PC-9 (cell line): ENCODE measurements around the gene MOSPD2. TPM values are rescaled to one million over a fixed set of nuclear protein-coding genes. Genes with fewer than 3 reads are reported as not detected.

Experiments
- BruUV-seq: library from RNA; stranded (reverse); fragments of 400-500 nt; replicated peaks from 2 replicates; lab custom pipeline; 2021; lab: Mats Ljungman, UMichigan
- CTCF ChIA-PET: fragments of 300-600 bp; sonication (Branson Sonifier 250); formaldehyde crosslinking; loops from one replicate; lab custom pipeline; 2022; ENCODE audit warnings: antibody characterized with exemption; lab: Charles Lee
- POLR2A ChIA-PET: fragments of 300-600 bp; sonication (Branson Sonifier 250); formaldehyde crosslinking; loops from one replicate; lab custom pipeline; 2022; ENCODE audit warnings: antibody characterized with exemption; ENCODE audit not compliant: unreplicated experiment; lab: Charles Lee
- DNase-seq, 2 experiments: peaks; one replicate each; pipeline versions ENCODE4 v3.0.0 to v3.0.0-alpha.2; 2015 to 2022; ENCODE audit warnings: mixed read lengths in 1 of 2
- H2AFZ ChIP-seq: fragments of 200-600 bp; sonication (generic); 2 replicates; pipeline ENCODE4 v1.8.1; 2017; ENCODE audit warnings: antibody characterized with exemption
- H3F3A ChIP-seq: fragments of 200-600 bp; sonication (generic); 2 replicates; pipeline ENCODE4 v1.8.1; 2017; ENCODE audit warnings: antibody characterized with exemption, mild to moderate bottlenecking, low read depth; ENCODE audit not compliant: insufficient read depth
- H3K27ac ChIP-seq: fragments of 200-600 bp; sonication (generic); 2 replicates; pipeline ENCODE4 v1.6.1; 2016; ENCODE audit warnings: mixed run types
- H3K27me3 ChIP-seq: fragments of 200-600 bp; sonication (generic); 2 replicates; pipeline ENCODE4 v1.6.1; 2016; ENCODE audit warnings: low read depth, mixed run types; ENCODE audit not compliant: insufficient read depth
- H3K36me3 ChIP-seq: fragments of 200-600 bp; sonication (generic); 2 replicates; pipeline ENCODE4 v1.6.1; 2016; ENCODE audit warnings: low read depth, mixed run types
- H3K4me1 ChIP-seq: fragments of 200-600 bp; sonication (generic); replicated peaks from 2 replicates; pipeline ENCODE4 v1.6.1; 2016; ENCODE audit warnings: mixed run types; ENCODE audit not compliant: insufficient read depth
- H3K4me2 ChIP-seq: fragments of 200-600 bp; sonication (generic); 2 replicates; pipeline ENCODE4 v1.6.1; 2017; ENCODE audit warnings: mixed run types
- H3K4me3 ChIP-seq: fragments of 200-600 bp; sonication (generic); 2 replicates; pipeline ENCODE4 v1.6.1; 2016; ENCODE audit warnings: mixed run types
- H3K79me2 ChIP-seq: fragments of 200-600 bp; sonication (generic); 2 replicates; pipeline ENCODE4 v1.6.1; 2017; ENCODE audit warnings: low read depth, mixed run types
- H3K9me2 ChIP-seq: fragments of 200-600 bp; sonication (generic); 2 replicates; pipeline ENCODE4 v1.8.1; 2017; ENCODE audit warnings: mild to moderate bottlenecking; ENCODE audit not compliant: insufficient read depth
- H3K9me3 ChIP-seq: fragments of 200-600 bp; sonication (generic); 2 replicates; pipeline ENCODE4 v1.8.1; 2016; ENCODE audit warnings: low read depth; ENCODE audit not compliant: insufficient read depth
- H4K20me1 ChIP-seq: fragments of 200-600 bp; sonication (generic); 2 replicates; pipeline ENCODE4 v1.8.1; 2017; ENCODE audit not compliant: insufficient read depth
- EZH2 ChIP-seq: fragments of 200-600 bp; sonication (generic); IDR thresholded peaks from 2 replicates; pipeline ENCODE4 v1.8.0; 2017; ENCODE audit warnings: antibody characterized with exemption, low read depth
- intact Hi-C: fragments of 100-400 bp; cut with micrococcal nuclease; formaldehyde crosslinking; loops from one replicate; pipeline ENCODE4 v1.10.0; 2022; ENCODE audit not compliant: unreplicated experiment
- total RNA-seq: library from RNA; stranded (reverse); gene quantifications from 2 replicates; pipeline ENCODE4 v1.2.3, GENCODE V29; 2021
- TF ChIP-seq, protein P1 (sequence below): fragments of 200-600 bp; sonication (generic); conservative IDR thresholded peaks from 2 replicates; pipeline ENCODE4 v1.6.1; 2017; ENCODE audit warnings: mixed run types, antibody characterized with exemption, mild to moderate bottlenecking, moderate library complexity

Gene MOSPD2
- total RNA-seq, 1 experiment from 2014 or later = 19.4 TPM

DNA sequence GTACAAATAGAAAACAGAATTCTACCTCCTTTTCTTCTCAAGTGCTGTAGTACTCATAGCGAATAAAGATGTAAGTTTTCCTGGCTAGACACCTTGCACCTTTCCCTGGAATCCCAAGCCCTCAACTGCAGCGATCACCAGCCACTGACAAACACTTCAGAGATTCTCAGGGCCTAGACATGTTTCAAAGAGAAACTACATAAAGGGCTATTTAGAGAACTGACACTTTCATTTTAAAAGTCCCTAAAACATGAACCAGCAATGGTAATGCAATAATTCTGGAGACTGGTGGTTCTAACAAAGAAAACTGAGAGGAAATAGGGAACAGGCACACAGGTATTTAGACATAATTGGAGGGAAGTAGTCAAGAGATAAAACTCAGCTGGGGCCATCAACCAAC, 36.1 kb upstream of the MOSPD2 start:
- Histone ChIP-seq H3K36me3 (no peaks in the 10 kb centered on the region), H3K27ac (no peak overlapping the region), H2AFZ (no peak overlapping the region), H3K4me2 (no peak overlapping the region), H3K4me1 (no peaks in the 10 kb centered on the region), H3F3A (no peaks in the 10 kb centered on the region), H4K20me1 (no peaks in the 10 kb centered on the region), H3K79me2 (no peaks in the 10 kb centered on the region), H3K9me3 (no peaks in the 10 kb centered on the region), H3K4me3 (no peak overlapping the region), H3K27me3 (no peaks in the 10 kb centered on the region), H3K9me2 (no peaks in the 10 kb centered on the region)
- intact Hi-C loops = no loop called here
- CTCF ChIA-PET = no interaction called here
- POLR2A ChIA-PET = no interaction called here
- TF ChIP-seq EZH2 = no peak
- TF ChIP-seq, protein P1, sequence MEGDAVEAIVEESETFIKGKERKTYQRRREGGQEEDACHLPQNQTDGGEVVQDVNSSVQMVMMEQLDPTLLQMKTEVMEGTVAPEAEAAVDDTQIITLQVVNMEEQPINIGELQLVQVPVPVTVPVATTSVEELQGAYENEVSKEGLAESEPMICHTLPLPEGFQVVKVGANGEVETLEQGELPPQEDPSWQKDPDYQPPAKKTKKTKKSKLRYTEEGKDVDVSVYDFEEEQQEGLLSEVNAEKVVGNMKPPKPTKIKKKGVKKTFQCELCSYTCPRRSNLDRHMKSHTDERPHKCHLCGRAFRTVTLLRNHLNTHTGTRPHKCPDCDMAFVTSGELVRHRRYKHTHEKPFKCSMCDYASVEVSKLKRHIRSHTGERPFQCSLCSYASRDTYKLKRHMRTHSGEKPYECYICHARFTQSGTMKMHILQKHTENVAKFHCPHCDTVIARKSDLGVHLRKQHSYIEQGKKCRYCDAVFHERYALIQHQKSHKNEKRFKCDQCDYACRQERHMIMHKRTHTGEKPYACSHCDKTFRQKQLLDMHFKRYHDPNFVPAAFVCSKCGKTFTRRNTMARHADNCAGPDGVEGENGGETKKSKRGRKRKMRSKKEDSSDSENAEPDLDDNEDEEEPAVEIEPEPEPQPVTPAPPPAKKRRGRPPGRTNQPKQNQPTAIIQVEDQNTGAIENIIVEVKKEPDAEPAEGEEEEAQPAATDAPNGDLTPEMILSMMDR = no peak
- DNase-seq = no peak
- no TSS peak for BruUV-seq

DNA sequence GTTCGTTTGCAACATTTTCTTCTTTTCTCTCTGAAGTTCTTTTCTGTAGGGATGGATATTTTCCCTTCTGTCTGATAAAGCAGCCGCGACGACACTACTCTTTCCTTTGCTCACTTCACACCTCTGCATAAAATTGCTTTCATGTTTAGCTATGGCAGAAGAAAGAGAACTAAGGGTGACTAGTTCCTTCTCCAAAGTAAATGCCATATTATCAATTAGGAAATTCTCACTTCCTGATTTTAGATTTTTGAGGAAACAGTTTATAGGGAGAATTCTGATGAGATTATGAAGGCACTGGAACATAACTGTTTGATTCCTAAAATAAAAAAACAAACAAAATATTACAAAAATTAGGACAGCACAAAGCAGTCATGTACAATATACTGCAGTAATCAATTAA, 29.6 kb upstream of the MOSPD2 start:
- BruUV-seq = no TSS peak
- POLR2A ChIA-PET = no interaction called here
- intact Hi-C loops = no loop called here
- no peak for TF ChIP-seq EZH2
- TF ChIP-seq, protein P1 = no peak
- H3K79me2 ChIP-seq = no peaks in the 10 kb centered on the region
- H3F3A ChIP-seq = no peaks in the 10 kb centered on the region
- no peaks in the 10 kb centered on the region for H3K27me3 ChIP-seq
- H3K9me3 ChIP-seq = no peaks in the 10 kb centered on the region
- no peaks in the 10 kb centered on the region for H3K36me3 ChIP-seq
- no peaks in the 10 kb centered on the region for H4K20me1 ChIP-seq
- no peaks in the 10 kb centered on the region for H3K9me2 ChIP-seq
- H3K4me3 ChIP-seq = no peak overlapping the region
- CTCF ChIA-PET = no interaction called here
- H3K27ac ChIP-seq = no peak overlapping the region
- H3K4me1 ChIP-seq = 0 out of 2 replicates have a peak, but pooled peaks cover 1% of the 10 kb centered on the region
- no peak overlapping the region for H3K4me2 ChIP-seq
- no peak overlapping the region for H2AFZ ChIP-seq
- DNase-seq = no peak

DNA sequence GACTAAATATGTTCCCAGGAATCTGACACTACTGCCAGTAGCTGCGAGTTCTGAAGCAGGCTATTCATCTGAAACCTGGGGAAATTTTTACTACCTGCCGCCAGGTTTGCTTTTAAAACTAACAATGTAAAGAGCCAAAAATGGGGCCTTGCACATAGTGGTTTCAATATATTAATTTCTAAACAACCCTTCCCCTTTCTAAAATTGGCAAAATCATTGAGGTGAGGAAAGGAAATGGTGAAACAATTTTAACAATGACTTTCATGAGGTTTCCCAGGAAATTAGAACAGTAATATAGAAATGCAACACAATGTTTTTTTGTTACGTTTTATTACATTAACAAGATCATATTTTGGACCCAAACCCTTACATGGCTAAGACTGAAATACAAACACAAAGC, 21.7 kb upstream of the MOSPD2 start:
- Histone ChIP-seq H4K20me1 (no peaks in the 10 kb centered on the region), H3K79me2 (no peaks in the 10 kb centered on the region), H3F3A (no peaks in the 10 kb centered on the region), H3K4me1 (0 out of 2 replicates have a peak, but pooled peaks cover 4% of the 10 kb centered on the region), H3K4me2 (no peak overlapping the region), H3K27ac (no peak overlapping the region), H3K27me3 (no peaks in the 10 kb centered on the region), H3K4me3 (no peak overlapping the region), H2AFZ (no peak overlapping the region), H3K9me2 (no peaks in the 10 kb centered on the region), H3K9me3 (no peaks in the 10 kb centered on the region), H3K36me3 (no peaks in the 10 kb centered on the region)
- ChIA-PET CTCF (no interaction called here), POLR2A (no interaction called here)
- DNase-seq = no peak
- BruUV-seq = no TSS peak
- intact Hi-C loops = no loop called here
- TF ChIP-seq EZH2 = no peak
- TF ChIP-seq, protein P1 = no peak
